Heart right ventricle (tissue), 16 donors: ENCODE results near the gene GTF3C2. TPM values are rescaled to one million over a fixed set of nuclear protein-coding genes. Genes with fewer than 3 reads are reported as not detected.
"Not testable (repeated sequence)": the region's sequence is repeated elsewhere in the genome, so short reads cannot be mapped to it uniquely, and the experiment has no call there.

Experiments used
- ATAC-seq, 8 donors: fragments of 200-7000 bp; cut with Tn5 transposase; one replicate each; pipeline ENCODE4 v1.9.1; 2020; ENCODE audit warnings: mild to moderate bottlenecking in 8 of 8, moderate library complexity in 8 of 8, moderate number of reproducible peaks in 1 of 8
- DNase-seq, 2 donors: peaks; one replicate each; pipeline ENCODE4 v3.0.0-alpha.2; 2020
- H3K27ac ChIP-seq, 10 donors: fragments of 200-600 bp; sonication (generic) in 2 of 10; one replicate each; pipeline versions ENCODE4 v1.5.0 to v1.8.0; 2020 to 2022; ENCODE audit warnings: mild to moderate bottlenecking in 3 of 10
- H3K27me3 ChIP-seq, 7 donors: fragments of 200-600 bp; one replicate each; pipeline ENCODE4 v1.8.0; 2021 to 2022; ENCODE audit warnings: mild to moderate bottlenecking in 2 of 7
- H3K36me3 ChIP-seq, 9 donors: fragments of 200-600 bp; sonication (generic) in 1 of 9; one replicate each; pipeline versions ENCODE4 v1.5.0 to v1.8.0; 2020 to 2022; ENCODE audit warnings: mild to moderate bottlenecking in 2 of 9
- H3K4me1 ChIP-seq, 9 donors: fragments of 200-600 bp; sonication (generic) in 1 of 9; one replicate each; pipeline versions ENCODE4 v1.5.0 to v1.8.0; 2020 to 2022; ENCODE audit warnings: mild to moderate bottlenecking in 4 of 9
- H3K4me3 ChIP-seq, 10 donors: fragments of 200-600 bp; sonication (generic) in 2 of 10; one replicate each; pipeline versions ENCODE4 v1.5.0 to v1.8.0; 2020 to 2022; ENCODE audit warnings: mild to moderate bottlenecking in 7 of 10, moderate library complexity in 2 of 10
- H3K9me3 ChIP-seq, 11 donors: fragments of 200-600 bp in 10 of 11; sonication (generic) in 2 of 11; one replicate each; pipeline versions ENCODE4 v1.5.0 to v1.8.0; 2013 to 2022; ENCODE audit warnings: mild to moderate bottlenecking in 2 of 11, control low read depth in 1 of 11, moderate library complexity in 1 of 11
- whole genome bisulfite sequencing, 2 donors: extraction: QIAGEN DNeasy Blood & Tissue Kit; methylation state at CpG; one replicate each; pipeline ENCODE4 v1.1.7; 2013; ENCODE audit warnings: inconsistent platforms in 1 of 2; 5-methylcytosine and 5-hydroxymethylcytosine counted together
- intact Hi-C, 10 donors: fragments of 100-400 bp; cut with DNase I; formaldehyde crosslinking; loops; one replicate each; pipeline versions ENCODE4 v1.11.1 to v1.14.2; 2022
- polyA plus RNA-seq, 2 donors: library from polyadenylated mRNA; stranded (reverse); fragments of 200-250 nt; gene quantifications; one replicate each; pipeline ENCODE4 v1.2.3, GENCODE V29; 2013
- total RNA-seq, 10 donors: library from RNA; stranded (reverse); fragmentation: NEBNext Ultra II Directional in 3 of 10; extraction: Animal tissue kit (Norgen Biotek cat#: 25700) in 3 of 10; gene quantifications; one replicate each; pipeline versions ENCODE4 v1.2.1 to v1.2.4, GENCODE V29; 2021 to 2023
- TF ChIP-seq, protein P1 (sequence below), 9 donors: fragments of 200-600 bp; sonication (generic) in 2 of 9; IDR thresholded peaks; one replicate each; pipeline versions ENCODE4 v1.5.0 to v1.8.0; 2021 to 2022; ENCODE audit warnings: antibody characterized with exemption in 9 of 9, mild to moderate bottlenecking in 5 of 9, moderate library complexity in 1 of 9
- donor health status: Arrhythmogenic right ventricular cardiomyopathy.
- donor health status: ischemic (EF 13 %, LVEDD 7.1; RV severe dilation, severe dysfunction).
- donor health status: healthy with polysubstance abuse.
- donor health status: DM: no; HTN: yes; CAD: no.
- donor health status: DM: no; HTN: no; CAD: no.
- donor health status: ischemic (EF 25% LVEDD 6.9; RV normal size, moderate dysfunction).
- donor health status: ischemic (EF 25% LVEDD 5.7; RV mildly dilated, moderate dysfunction).
- donor health status: healthy.
- donor health status: DM: yes; HTN: yes; CAD: no.
- donor health status: Ischemic cardiomyopathy.
- donor health status: ischemic (EF 35%, LVEDD 5.7; RV mildly dilated, moderate dysfunction).
- donor health status: nonischemic (EF 11% LVEDD 7.7; RV severe dilation, severe dysfunction).
- donor health status: DM: yes; HTN: yes; CAD: no.
- donor health status: PGD.
- donor health status: ischemic (EF 29% LVEDD 5.4; RV normal size, mild dysfunction).
- donor health status: nonischemic (EF 23%, LVEDD 6.1; RV moderate dilation, normal function).

GTF3C2 gene
- total and polyA plus RNA-seq, 12 donors: 17.6 to 30.3 (median 23.6) TPM

DNA sequence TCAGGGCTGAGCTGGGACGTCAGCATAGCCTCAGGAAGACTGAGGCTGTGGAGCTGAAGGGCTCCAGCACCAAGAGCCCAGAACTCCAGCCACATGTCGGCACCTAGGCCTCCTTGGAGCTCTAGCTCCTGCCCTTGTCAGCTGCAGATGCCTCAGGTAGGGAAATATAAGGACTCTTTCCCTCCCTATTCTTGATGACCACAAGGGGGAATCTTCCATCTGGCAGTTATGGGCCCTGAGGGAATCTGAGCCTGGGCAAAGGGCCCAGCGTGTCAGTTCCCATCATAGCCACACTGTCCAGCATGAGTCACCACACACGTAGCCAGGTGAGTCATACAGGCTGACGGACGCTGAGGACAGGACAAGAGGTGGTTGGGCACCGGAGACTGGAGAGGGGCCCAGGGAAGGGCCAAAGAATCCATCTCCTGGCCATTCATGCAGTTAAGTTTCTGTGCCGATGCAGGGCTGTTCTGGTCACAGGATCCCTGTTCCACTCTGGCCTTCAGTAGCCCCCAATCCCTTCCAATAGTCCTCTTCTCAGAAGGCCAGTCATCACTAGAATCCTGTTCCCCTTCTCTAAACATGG, 35.5 kb downstream of the GTF3C2 start:
- intact Hi-C loops: loop anchor here in 3 of 10 donors (5.0 kb wide), 2 partner anchors 36 to 51 kb away; partner anchors contain the start of genes EIF2B4 (in 2 of the 3), SNX17 (in 2 of the 3) and GTF3C2 (in 1 of the 3)

DNA sequence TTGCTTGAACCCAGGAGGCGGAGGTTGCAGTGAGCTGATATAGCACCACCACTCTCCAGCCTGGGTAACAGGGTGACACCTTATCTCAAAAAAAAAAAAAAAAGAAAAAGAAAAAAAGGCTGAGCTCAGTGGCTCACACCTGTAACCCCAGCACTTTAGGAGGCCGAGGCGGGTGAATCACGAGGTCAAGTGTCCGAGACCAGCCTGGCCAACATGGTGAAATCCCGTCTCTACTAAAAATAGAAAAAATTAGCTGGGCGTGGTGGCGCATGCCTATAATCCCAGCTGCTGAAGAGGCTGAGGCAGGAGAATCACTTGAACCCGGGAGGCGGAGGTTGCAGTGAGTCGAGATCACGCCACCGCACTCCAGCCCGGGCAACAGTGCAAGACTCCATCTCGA, 36.7 kb downstream of the GTF3C2 start:
- H3K27ac ChIP-seq: peak overlapping the region in 1 of 10 donors; percentile 96
- H3K27me3 ChIP-seq, H3K9me3 ChIP-seq, ATAC-seq, DNase-seq, H3K4me3 ChIP-seq: not testable (repeated sequence)
- WGBS, 2 donors: 95% methylated on average over 15 of the region's 15 CpGs
- H3K36me3 ChIP-seq: peaks cover 0 to 26% (median 0%) of the 10 kb centered on the region in 9 donors
- peaks cover 9 to 50% (median 31%) of the 10 kb centered on the region in 9 donors for H3K4me1 ChIP-seq
- intact Hi-C loops: loop anchor here in 4 of 10 donors (5.0 to 10.0 kb wide), 3 partner anchors 37 to 475 kb away; partner anchors contain the start of genes EIF2B4 (in 2 of the 4), SNX17 (in 2 of the 4), DPYSL5 (in 1 of the 4) and GTF3C2 (in 1 of the 4)

More for the DNA sequence above, 35.5 kb downstream of the GTF3C2 start:
- ATAC-seq (peak; percentile 26 to 83 (median 76)), DNase-seq (peak; percentile 63 to 76)
- H3K27me3 ChIP-seq: no peaks in the 10 kb centered on the region
- TF ChIP-seq, protein P1, sequence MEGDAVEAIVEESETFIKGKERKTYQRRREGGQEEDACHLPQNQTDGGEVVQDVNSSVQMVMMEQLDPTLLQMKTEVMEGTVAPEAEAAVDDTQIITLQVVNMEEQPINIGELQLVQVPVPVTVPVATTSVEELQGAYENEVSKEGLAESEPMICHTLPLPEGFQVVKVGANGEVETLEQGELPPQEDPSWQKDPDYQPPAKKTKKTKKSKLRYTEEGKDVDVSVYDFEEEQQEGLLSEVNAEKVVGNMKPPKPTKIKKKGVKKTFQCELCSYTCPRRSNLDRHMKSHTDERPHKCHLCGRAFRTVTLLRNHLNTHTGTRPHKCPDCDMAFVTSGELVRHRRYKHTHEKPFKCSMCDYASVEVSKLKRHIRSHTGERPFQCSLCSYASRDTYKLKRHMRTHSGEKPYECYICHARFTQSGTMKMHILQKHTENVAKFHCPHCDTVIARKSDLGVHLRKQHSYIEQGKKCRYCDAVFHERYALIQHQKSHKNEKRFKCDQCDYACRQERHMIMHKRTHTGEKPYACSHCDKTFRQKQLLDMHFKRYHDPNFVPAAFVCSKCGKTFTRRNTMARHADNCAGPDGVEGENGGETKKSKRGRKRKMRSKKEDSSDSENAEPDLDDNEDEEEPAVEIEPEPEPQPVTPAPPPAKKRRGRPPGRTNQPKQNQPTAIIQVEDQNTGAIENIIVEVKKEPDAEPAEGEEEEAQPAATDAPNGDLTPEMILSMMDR (IDR thresholded peaks at IDR 0.05): peak; percentile 17 to 56 (median 31)
- H3K4me1 ChIP-seq: peaks cover 9 to 50% (median 31%) of the 10 kb centered on the region in 9 donors
- peak overlapping the region in 9 of 10 donors; percentile 27 to 98 (median 96) for H3K27ac ChIP-seq
- WGBS, 2 donors: 30 to 40% methylated on average over 8 of the region's 8 CpGs
- peaks cover 0 to 27% (median 3%) of the 10 kb centered on the region in 9 donors for H3K36me3 ChIP-seq
- H3K4me3 ChIP-seq: no peak overlapping the region
- no peaks in the 10 kb centered on the region for H3K9me3 ChIP-seq

DNA sequence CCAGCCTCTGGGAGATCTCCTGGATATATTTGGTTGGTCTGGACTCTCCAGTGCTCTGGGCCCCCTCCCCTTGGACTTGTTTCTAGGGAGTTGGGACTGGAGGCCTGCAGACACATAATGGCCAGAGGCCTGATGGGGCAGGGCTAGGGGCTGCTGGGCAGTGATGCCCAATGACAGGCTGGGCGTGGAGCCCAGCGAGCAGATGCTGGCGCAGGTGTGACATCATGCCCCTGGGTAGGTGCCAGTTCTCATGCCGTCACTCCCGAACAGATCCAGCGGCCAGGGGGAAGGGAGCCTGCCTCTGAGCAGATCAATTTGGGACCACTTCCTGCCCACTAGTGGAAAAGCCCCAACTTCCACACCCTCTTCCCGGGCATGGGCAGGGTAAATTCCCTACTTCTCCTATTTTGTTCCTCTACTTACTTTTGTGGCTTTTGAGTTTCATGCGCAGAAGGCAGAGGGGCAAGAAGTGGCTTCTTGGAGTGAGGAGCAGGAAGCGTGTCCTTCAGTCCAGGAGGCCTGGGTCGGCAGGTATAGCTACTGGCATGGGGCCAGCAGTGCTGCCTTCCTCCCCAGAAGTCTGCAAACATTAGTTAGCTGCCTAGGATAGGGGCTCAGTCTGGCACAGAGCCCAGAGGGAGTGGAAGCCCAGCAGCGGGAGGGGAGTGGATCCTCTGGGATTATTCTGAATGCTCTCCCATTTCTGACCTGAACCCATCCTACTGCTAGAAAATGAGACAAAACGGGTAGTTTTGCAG, 39.7 kb downstream of the GTF3C2 start:
- H3K4me1 ChIP-seq: peaks cover 5 to 28% (median 15%) of the 10 kb centered on the region in 9 donors
- H3K27ac ChIP-seq: peak overlapping the region in 3 of 10 donors; percentile 31 to 48 (median 43)
- peaks cover 0 to 36% (median 0%) of the 10 kb centered on the region in 9 donors for H3K36me3 ChIP-seq
- peak; percentile 48 to 55 for DNase-seq
- TF ChIP-seq, protein P1 (IDR thresholded peaks at IDR 0.05): no peak
- H3K4me3 ChIP-seq: no peak overlapping the region
- H3K27me3 ChIP-seq: no peaks in the 10 kb centered on the region
- intact Hi-C loops: loop anchor here in 1 of 10 donors (10.0 kb wide), 1 partner anchor 472 kb away; the partner anchor contains the start of gene DPYSL5
- no peaks in the 10 kb centered on the region for H3K9me3 ChIP-seq
- peak in 7 of 8 donors; percentile 25 to 59 (median 43) for ATAC-seq
- WGBS, 2 donors: 72 to 80% methylated on average over 12 of the region's 12 CpGs

DNA sequence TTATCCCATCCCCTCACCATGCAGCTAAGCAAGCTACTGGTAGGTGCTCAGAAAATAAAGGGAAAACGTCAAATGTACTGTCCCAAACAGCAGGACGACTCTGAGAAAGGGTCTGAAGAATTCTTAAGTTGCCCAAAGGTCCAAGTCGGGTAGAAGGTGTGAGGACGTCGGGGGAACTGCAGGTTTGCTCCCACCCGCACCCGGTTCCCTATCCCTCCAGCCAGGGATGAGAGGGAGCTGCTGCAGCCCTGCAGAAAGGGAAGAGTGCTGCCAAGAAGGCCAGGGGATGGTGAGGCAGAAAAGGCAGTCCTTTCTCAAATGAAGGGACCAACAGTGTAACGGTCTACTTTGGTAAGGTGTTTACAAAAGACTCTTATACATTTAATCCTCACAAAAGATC, 41.4 kb downstream of the GTF3C2 start:
- H3K27me3 ChIP-seq: no peaks in the 10 kb centered on the region
- H3K27ac ChIP-seq: no peak overlapping the region
- intact Hi-C loops: loop anchor here in 1 of 10 donors (10.0 kb wide), 1 partner anchor 470 kb away; the partner anchor contains the start of gene DPYSL5
- H3K4me3 ChIP-seq: no peak overlapping the region
- peaks cover 0 to 53% (median 0%) of the 10 kb centered on the region in 9 donors for H3K36me3 ChIP-seq
- no peaks in the 10 kb centered on the region for H3K9me3 ChIP-seq
- 65 to 74% methylated on average over 8 of the region's 8 CpGs for WGBS, 2 donors
- ATAC-seq: no peak
- H3K4me1 ChIP-seq: peaks cover 0 to 14% (median 0%) of the 10 kb centered on the region in 9 donors
- TF ChIP-seq, protein P1 (IDR thresholded peaks at IDR 0.05): no peak
- DNase-seq: no peak
